GM18868 (cell line): Measurements from ENCODE around the gene AHI1.

Source experiments
- ATAC-seq: cut with Tn5 transposase; IDR thresholded peaks from one replicate; pipeline ENCODE4 v1.9.1; 2021; ENCODE audit warnings: mild to moderate bottlenecking, moderate library complexity; ENCODE audit not compliant: unreplicated experiment

AHI1 gene

DNA sequence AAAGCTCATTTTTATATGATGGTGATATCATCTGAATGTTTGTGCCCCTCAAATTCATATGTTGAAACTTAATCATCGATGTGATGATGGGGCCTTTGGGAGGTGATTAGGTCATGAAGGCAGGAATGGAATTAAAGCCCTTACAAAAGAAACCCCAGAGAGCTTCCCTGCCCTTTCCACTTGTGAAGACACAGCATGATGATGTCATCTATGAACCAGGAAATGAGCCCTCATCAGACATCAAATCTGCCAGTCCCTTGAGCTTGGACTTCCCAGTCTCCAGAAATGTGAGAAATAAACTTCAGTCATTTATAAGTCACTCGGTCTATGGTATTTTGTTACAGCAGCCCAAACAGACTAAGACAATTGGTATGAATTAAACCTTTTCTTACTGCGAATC, 163.4 kb downstream of the AHI1 start:
- ATAC-seq, result no peak

GRCh38 chr6:135331002-135331401, 166.5 kb downstream of the AHI1 start:
- ATAC-seq, result peak; percentile 39

DNA sequence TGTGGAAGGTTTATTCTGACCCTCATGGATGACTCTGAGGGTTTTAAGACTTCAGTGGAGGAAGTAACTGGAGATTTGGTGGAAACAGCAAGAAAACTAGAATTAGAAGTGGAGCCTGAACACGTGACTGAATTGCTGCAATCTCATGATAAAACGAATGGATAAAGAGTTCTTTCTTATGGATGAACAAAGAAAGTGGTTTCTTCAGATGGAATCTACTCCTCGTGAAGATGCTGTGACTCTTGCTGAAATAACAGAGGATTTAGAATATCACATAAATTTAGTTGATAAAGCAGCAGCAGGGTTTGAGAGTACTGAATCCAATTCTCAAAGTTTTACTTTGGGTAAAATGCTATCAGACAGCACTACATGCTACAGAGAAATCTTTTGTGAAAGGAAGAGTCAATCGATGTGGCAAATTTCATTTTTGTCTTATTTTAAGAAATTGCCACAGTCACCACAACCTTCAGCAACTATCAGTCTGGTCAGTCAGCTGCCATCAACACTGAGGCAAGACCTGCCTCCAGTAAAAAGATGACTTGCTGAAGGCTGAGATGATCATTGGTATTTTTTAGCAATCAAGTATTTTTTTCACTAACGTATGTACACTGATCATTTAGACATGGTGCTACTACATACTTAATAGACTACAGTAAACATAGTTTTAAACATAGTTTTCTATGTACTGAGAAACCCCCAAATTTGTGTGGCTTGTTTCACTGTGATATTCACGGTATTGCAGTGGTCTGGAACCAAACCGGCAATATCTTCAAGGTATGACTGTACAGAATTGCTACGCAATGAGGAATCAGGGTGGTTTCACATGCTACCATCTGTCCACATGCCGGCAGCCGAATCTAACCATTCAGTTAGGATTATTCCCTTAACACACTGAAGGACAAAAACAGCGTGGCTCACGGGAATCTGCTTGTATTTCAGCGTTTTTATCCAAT, 167.4 kb downstream of the AHI1 start:
- ATAC-seq, result peak; percentile 98

DNA sequence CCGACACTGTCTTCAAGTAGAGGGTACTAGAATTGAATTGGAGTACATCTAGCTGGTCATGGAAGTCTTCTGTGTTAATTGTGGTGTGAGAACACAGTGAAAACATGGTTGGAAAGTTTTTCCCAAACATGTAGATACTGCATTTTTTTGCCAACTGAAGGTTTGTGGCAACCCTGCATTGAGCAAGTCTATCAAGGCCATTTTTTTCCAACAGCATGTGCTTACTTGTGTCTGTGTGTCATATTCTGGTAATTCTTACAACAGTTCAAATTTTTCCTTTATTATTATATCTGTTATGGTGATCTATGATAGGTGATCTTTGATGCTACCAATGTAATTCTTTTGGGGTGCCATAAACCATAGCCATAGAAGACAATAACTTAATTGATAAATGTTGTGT, 169.4 kb downstream of the AHI1 start:
- no peak for ATAC-seq

GRCh38 chr6:135325624-135326424, 171.7 kb downstream of the AHI1 start:
- no peak for ATAC-seq

GRCh38 chr6:135324531-135324930, 173.0 kb downstream of the AHI1 start:
- ATAC-seq, result no peak

DNA sequence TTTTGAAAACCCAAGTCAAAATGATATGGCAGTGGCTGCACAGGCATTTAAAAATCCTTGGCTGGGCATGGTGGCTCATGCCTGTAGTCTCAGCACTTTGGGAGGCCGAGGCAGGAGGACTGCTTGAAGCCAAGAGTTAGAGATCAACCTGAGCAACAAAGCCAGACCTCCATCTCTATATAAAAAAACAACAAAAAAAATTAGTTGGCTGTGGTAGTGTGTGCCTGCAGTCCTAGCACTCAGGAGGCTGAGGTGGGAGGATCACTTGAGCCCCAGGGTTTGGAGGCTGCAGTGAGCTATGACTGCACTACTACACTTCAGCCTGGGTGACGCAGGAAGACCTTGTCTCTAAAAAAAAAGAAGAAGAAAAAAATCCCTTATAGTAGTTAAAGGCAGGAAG, 173.6 kb downstream of the AHI1 start:
- ATAC-seq, result no peak

DNA sequence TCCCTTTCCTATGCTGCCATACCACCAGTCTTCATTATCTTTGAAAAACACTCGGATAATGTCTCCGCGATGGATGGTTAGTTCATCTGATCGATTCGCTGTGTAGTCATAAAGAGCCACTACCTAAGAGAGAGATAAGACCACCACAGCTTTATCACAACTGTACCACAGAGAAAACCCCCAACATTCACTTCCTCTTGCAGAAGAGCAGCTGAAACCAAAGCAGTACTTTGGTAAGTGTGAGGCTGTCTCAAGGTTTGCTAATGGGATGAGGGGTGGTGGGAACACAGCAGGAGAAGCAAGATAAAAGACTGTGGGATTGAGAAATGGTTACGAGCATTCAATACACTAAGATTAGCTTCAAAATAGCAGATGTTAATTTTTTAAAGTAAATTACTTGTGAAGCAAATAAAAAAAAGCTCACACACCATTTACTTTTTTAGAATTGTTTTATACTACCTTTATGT, 174.3 kb downstream of the AHI1 start:
- peak; percentile 97 for ATAC-seq

DNA sequence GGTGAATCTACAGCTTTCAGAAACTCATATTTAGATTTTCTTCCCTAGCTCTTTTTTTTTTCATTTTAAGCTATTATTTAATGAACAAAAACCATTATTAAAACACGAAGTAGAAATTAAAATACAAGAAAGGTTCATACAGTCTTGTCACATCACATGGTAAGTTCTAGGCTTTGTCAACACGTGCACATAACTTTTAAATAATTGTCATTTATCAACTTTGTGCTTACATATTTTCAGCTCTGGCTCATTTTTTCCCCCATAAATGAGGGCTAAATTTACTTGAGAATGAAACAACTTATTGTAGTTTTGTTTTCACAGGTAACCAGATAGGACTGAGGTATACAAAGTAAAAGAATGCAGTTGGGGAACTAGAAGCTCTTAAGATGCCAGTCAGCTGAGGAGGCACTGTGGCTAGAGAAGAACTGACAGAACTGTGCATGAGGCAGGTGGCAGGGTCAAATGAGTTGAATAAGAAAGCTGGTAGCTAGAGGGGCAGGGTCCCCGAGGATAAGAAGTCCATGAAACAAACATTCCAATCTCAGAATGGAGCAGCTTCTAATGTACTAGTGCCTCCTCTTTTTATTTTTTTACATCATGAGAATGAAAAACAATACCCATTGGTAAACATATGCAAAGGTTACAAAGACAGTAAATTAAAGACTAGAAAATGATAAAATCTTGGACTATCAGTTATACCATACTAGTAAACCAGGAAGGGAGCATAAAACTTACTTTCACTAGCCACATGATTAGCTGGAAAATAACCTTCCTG, 174.9 kb downstream of the AHI1 start:
- peak; percentile 79 for ATAC-seq

GRCh38 chr6:135320721-135321621, 176.6 kb downstream of the AHI1 start:
- no peak for ATAC-seq

- no peak for ATAC-seq
Measured at GRCh38 chr6:135319819-135320218, 177.7 kb downstream of the AHI1 start.

GRCh38 chr6:135318738-135319469, 178.6 kb downstream of the AHI1 start:
- no peak for ATAC-seq

DNA sequence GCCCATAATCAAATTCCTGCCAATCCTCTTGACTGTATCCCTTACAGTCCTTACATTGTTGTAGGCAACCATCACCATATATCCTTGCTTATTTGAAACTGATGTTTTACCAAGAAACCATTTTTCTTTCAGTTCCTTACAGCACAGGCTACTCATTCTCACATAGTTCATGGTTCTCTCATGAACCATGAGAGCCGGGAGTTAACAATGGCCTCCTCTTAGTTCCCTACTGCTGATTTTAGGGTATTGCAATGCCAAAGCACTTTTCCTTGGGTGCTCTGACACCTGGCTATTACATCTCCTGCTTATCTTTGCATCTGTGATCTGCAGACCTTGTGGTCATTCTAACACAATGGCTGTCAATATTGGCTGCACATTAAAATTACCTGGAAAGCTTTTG, 183.0 kb downstream of the AHI1 start:
- ATAC-seq, result no peak

- no peak for ATAC-seq
Measured at GRCh38 chr6:135311446-135312200, 185.9 kb downstream of the AHI1 start.

GRCh38 chr6:135310291-135310690, 187.2 kb downstream of the AHI1 start:
- ATAC-seq, result no peak

- no peak for ATAC-seq
Measured at GRCh38 chr6:135306740-135307420, 190.7 kb downstream of the AHI1 start.

- ATAC-seq, result no peak
Measured at GRCh38 chr6:135306166-135306565, 191.4 kb downstream of the AHI1 start.

DNA sequence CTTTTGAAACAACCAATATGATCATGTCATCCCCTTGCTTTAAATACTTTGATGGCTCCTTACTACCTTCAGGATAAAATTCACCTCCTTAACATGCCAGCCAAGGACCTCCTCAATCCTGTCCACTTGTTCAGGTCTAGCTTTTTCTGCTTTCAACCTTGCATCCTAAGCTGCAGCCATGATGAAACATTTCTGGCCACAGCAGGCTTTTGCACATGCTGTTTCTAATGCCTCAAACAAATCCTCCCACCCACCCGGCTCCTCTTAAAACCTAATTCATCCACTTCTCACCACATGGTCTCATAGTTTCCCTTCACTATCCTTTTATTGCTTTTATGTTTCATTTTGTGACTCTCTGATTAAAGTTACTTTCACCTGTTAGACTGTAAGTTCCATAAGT, 191.9 kb downstream of the AHI1 start:
- ATAC-seq, result no peak
